HG02840 (cell line): ENCODE measurements around the gene PURA.

ENCODE experiments used
- ATAC-seq: cut with Tn5 transposase; IDR thresholded peaks from one replicate; pipeline ENCODE4 v1.9.1; 2021; ENCODE audit warnings: mild to moderate bottlenecking, moderate library complexity, moderate number of reproducible peaks; ENCODE audit not compliant: unreplicated experiment, low FRiP score

The PURA gene

DNA sequence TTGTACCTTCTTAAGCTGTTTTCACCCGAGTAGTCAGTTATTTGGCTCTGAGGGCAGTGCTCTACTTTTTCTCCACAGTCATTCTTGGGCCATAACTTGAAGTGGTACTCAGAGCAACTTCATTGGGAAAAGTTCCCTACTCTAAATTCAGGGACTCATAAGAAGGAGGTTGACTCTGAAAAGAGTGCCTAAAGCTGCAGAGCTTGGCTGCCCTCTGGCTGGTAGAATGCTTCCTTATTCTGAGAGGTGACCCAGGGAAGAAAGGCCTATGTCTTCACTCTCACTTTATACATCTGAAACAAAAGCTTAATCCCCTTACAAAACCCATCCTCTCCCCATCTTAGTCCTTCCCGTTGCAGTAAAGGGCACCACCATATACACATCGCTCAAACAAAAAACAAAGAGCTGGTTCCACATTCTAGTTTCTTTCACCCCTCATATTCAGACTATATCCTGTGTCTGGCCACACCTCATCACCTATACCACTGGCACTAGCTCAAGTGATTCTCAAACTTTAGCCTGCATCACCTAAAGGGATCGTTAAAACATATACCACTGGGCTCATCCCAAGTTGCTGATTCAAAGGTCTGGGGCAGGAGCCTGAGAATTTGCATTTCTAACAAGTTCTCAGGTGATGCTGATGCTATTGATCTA lies 19.7 kb downstream of the PURA start:
- ATAC-seq = no peak

GRCh38 chr5:140134277-140134935 lies 20.5 kb downstream of the PURA start:
- ATAC-seq = no peak

- ATAC-seq = no peak
Measured at GRCh38 chr5:140135127-140135526, 21.2 kb downstream of the PURA start.

GRCh38 chr5:140136624-140137023 lies 22.7 kb downstream of the PURA start:
- no peak for ATAC-seq

- no peak for ATAC-seq
Measured at GRCh38 chr5:140140435-140140834, 26.5 kb downstream of the PURA start.

GRCh38 chr5:140141241-140141640 lies 27.3 kb downstream of the PURA start:
- ATAC-seq = no peak

- no peak for ATAC-seq
Measured at GRCh38 chr5:140142246-140142645, 28.3 kb downstream of the PURA start.

DNA sequence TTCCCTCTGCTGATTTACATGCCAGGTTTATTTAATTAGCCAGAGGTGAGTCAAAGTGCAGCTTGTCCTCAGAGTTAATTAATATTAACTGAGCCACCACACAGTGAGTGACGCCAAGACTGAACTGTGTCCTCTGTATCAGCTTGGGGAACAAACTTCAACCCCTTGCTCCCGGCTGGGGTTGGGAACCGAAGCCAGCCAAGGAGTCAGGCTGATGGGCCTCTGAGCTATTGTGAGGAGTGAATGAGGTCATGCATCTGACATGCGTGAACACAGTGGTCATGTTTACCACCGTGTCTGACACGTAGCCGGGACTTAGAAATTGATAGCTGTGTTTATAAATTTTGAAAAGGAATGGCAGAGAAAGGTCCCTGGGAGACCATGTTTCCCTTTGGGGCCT lies 28.9 kb downstream of the PURA start:
- ATAC-seq = no peak

DNA sequence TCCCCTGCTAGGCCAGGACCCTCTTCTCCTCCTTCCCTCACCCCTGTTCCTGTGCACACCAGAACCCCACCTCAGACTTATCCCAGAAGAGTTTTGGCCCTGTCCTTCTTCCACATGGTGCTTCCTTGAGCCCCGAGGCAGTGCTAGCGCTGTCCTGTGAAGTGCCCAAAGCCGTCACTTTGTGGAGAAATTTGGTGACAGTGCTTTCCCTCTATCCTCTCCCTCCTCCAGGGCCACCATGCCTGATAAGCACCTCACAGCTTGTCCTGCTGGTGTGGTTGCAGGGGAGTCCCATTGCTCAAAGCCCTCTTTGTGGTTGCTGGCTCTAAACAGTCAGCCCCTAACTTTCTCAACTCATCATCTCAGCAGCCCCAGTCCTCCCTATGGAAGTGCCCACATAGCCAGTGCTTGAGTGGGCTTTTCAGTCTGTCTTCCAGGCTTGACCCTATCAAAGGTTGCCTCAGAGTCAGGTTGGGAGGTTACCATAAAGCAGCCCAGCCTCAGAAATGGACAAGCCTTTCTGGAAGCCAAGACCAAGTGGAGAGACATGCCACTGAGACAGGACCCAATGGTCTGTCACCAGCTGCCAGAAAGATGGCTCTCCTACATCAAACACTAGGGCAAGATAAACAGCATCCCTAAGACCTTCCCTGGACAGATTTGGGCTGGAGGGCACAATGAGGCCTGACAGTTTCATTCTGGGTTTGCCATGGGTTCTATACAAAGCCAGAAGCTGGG lies 29.8 kb downstream of the PURA start:
- no peak for ATAC-seq

DNA sequence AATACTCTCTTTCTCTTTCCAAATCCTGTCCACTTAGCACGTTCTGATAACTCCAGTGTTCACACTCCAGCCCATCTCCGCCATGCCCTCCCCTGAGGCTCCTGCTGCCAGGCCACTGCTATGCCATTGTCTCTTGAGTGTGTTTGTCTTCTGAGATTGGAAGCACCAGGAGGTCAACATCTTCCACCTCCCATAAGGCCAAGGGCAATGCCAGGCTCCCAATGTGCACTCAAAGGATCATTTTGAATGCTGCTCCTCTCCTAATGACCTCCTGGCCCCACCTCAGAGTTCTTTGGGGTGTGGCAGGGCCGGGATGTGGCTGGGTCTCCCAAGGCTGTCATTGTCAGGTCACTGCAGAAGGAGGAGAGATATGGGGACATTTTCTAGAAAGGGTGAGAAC lies 31.3 kb downstream of the PURA start:
- ATAC-seq = no peak

- ATAC-seq = no peak
Measured at GRCh38 chr5:140145818-140146522, 32.1 kb downstream of the PURA start.

GRCh38 chr5:140146523-140146842 lies 32.6 kb downstream of the PURA start:
- ATAC-seq = no peak

DNA sequence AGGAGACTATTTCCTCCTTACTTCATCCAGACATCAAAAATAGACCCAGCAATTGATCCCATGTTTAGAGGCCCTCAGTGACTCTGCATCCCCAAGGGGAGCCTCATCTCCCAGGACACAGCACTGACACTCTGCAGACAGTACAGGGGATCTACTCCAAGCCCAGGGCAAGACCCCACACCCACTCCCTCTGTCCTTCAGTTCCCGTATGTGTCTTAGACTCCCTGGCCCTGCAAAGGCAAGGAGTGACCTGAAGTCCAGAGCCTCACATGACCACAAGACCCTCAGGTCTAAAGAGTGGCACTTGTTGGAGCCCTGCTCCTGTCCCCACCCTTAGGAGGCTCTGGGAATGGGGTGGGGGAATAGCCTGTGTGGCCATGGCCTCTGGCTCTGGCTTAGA lies 33.6 kb downstream of the PURA start:
- ATAC-seq = no peak

DNA sequence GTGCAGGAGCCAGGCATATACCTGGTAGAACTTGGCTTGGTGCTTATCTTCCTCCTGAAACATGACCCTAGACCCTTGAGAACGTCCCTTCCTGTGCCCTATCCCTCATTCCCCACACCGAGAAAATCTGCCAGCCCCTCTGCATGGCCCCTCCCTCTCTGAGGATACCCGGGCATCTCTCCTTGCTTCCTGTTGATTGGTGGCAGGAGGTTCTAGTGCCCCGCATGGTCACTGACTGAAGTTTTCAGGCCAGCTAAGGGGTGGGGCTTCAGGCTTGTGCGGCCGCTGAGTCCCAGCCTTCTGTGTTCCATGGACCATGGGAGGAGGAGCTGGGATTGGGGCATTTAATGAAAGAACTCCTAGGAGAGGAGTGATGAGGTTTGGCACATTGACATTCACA lies 34.6 kb downstream of the PURA start:
- no peak for ATAC-seq

DNA sequence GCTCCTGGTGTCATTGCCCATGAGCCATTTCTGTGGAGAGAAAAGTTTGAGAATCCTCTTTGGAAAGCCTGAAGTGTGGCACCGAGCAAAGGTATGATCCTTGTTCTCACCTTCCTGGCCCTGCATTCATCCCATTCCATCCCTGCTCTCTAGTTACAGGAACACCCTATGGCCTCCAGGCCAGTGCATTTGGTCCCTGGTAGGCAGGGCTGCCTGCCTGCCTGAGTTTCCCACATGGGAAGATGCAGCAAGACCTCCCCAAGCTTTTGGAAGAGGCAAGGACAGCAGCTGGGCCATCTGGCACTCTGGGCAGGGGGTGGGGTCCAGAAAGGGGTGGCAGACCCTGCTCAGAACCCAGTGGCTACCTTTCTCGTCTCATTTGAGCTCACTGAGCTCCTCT lies 36.3 kb downstream of the PURA start:
- no peak for ATAC-seq

DNA sequence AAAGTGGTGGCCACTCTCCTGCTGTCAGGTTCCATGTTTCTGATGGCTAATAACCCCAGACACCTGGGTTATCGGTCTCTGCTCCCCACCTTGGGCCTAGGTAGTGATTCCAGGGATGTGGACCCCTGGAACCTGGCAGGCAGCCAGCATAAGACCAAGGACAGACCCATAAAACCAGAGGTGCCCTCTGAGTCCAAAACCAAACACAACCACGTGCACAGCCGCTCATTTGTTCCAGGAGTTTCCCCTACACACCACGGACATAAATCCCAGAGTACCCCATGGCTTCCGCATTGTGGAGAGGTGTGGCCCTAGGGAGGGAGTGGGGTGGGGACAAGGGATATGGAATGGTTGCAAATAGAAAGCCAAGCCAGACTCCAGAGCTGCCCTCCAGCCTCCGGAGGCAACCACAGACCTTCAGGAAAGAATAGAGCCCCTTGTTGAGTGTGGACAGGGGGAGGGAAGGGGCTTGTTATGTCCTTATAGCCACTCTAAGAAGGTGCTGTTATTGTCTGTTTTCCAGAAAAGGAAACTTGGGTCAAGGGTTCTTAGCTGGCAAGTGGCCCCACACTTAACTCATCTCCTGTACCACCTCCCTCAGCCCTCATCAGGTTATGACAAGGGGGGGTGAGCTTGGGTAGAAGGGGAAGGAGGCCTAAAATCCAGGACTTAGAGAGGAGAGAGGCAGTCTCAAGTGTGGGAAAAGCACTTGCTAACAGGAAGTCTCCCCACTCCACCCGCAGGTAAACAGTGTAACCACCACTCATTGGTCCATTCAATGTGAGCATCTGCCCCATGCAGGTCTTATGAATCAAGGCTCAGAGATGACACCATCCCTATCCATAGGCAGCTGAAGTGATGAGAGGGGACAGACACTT lies 37.5 kb downstream of the PURA start:
- no peak for ATAC-seq

GRCh38 chr5:140152022-140152999 lies 38.4 kb downstream of the PURA start:
- ATAC-seq = no peak

DNA sequence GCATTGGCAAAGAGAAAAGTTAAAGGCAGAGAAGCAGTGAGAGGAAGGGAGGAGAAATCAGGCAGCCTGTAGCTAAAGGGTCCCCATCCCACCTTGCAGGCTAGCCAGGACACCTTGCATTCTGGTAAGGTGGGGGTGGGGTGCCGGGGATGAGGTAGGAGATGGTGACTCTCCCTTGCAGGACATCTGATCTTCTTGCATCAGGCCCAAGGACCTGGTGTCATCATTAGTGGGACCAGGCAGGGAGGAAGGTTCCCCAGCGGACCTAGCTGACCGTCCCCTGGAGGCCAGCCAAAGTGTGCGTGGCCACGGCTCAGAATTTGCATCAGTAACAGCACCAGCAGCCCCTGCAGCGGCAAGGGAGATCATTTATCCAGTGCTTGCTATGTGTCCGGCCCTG lies 39.3 kb downstream of the PURA start:
- no peak for ATAC-seq

GRCh38 chr5:140153905-140154304 lies 40.0 kb downstream of the PURA start:
- ATAC-seq = no peak
